Neuron (in vitro differentiated cells): ENCODE data around the gene FAN1.

Experiments
- H2AFZ ChIP-seq: one replicate; pipeline ENCODE4 v1.6.1; 2013; ENCODE audit warnings: low read depth, mild to moderate bottlenecking, inconsistent platforms, low read length, moderate library complexity
- H3K27me3 ChIP-seq: one replicate; pipeline ENCODE4 v1.6.1; 2013; ENCODE audit warnings: low read length; ENCODE audit not compliant: insufficient read depth
- H3K36me3 ChIP-seq: one replicate; pipeline ENCODE4 v1.6.1; 2013; ENCODE audit warnings: low read length; ENCODE audit not compliant: insufficient read depth
- H3K4me1 ChIP-seq: one replicate; pipeline ENCODE4 v1.6.1; 2013; ENCODE audit warnings: low read length; ENCODE audit not compliant: insufficient read depth
- H3K4me3 ChIP-seq: 2 replicates; pipeline ENCODE4 v1.5.1; 2013; ENCODE audit warnings: mild to moderate bottlenecking, low read length, moderate library complexity
- H3K9me3 ChIP-seq: one replicate; pipeline ENCODE4 v1.6.1; 2013; ENCODE audit warnings: low read length

FAN1 gene

DNA sequence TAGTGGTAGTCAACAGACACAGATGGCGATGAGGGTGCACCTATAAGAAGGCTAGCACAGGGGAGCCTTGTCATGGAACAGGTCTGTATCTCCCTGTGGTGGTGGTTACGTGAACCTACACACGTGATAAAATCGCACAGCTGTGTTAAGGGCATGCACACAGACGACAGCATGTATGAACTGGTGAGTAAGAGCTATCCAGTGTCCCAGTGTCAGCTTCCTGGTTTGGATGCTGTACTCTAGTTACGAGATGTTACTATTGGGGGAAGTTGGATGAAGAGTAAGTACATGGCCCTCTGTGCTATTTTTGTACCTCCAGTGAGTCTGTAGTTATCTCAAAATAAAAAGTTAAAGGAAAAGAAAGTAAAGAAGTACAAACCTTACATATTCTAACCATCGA, 49.5 kb downstream of the FAN1 start:
- H3K27me3 ChIP-seq = no peaks in the 10 kb centered on the region

DNA sequence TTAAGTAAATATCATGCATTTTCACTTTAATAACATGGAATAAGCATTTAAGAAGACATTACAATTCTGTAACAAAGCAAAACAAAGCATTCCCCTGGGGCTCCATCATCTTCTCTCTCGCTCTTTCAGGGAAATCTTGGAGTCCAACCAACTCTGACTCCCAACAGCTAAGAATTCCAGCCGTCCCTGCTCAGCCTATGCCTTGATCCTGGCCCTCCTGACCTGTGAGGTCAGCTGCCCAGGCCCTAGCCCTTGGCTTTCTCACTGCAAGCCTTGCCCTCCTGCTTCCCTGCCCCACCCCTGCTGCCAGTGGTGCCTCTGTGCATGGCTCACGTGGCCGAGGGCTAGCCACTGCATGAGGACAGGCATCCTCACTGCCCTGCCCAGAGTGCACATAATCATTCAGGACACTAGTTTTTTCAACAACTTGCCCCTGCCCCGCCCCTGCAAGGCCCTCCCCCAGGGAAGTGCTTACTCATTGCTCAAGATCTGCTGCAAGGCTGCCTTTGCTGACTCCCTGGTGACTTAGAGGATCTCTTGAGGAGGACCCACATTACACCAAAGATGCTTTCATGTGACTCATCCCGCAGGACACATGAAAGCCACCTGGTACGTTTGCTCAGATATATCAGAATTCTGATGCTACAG, 50.1 kb downstream of the FAN1 start:
- Histone ChIP-seq H3K27me3 (no peaks in the 10 kb centered on the region), H3K36me3 (peaks cover 74% of the 10 kb centered on the region), H2AFZ (no peak overlapping the region), H3K9me3 (peaks cover 4% of the 10 kb centered on the region), H3K4me3 (no peak overlapping the region), H3K4me1 (no peaks in the 10 kb centered on the region)

More for the DNA sequence above, 49.5 kb downstream of the FAN1 start:
- Histone ChIP-seq H2AFZ (no peak overlapping the region), H3K36me3 (peaks cover 76% of the 10 kb centered on the region), H3K4me1 (no peaks in the 10 kb centered on the region), H3K9me3 (peaks cover 6% of the 10 kb centered on the region), H3K4me3 (no peak overlapping the region)

DNA sequence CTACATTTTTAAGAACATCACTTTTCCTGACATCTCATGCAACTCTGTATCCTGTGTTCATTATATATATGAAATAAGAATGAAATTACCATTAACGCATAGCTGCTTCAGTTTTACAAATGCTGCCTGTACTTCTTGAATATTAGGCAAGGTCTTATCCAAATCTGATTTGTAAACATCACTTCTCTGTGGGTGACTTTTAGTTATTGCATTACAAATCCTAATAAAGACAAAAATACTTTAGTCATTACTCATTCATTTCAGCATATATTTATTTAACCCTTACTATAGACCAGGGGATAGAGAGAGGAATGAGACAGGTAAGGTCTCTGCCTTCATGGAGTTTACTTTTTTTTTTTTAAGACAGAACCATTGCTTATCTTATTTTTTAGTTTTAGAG, 51.0 kb downstream of the FAN1 start:
- H3K36me3 ChIP-seq = peaks cover 74% of the 10 kb centered on the region
- no peaks in the 10 kb centered on the region for H3K4me1 ChIP-seq
- no peaks in the 10 kb centered on the region for H3K9me3 ChIP-seq
- H3K4me3 ChIP-seq = no peak overlapping the region
- no peak overlapping the region for H2AFZ ChIP-seq
- no peaks in the 10 kb centered on the region for H3K27me3 ChIP-seq

DNA sequence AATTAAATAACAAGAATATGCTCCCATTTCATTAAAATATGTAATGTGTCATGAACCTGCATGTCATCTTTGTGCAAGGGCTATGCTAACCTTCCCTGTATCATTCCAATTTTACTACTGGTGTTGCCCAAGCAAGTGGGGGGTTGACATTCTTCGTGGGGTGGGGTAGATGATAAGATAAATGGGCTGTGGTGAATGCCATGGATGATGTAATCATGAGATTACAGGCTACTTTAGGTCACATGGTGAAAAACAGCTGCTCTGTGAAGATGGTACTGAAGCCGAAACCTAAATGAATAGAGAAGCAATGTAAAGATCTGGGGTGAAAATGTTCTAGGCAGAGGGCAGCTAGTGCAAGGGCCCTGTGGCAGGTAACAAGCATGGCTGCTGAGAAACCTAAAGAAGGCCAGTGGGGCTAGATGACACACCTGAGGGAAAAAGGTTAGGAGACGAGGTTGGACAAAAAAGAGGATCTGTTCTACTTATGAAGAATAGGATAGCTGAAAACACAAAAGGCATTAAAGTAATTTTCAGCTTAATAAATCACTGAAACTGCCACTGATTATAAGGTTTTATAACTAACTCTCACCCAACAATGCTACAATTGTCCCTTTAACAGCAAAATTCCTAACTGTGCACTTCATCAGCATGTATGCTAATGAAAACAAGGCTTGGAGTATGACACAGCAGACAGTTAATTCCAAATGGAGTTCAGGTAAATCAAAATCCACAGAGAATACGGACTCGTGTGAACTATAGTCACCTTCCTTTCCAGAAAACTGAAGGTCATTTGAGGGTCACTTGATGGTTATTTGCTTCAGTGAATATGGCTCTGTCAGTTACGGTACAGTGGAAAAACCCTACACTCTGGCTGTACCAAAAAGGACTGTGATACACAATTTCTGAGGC, 52.8 kb downstream of the FAN1 start:
- Histone ChIP-seq H2AFZ (no peak overlapping the region), H3K27me3 (no peaks in the 10 kb centered on the region), H3K9me3 (no peaks in the 10 kb centered on the region), H3K4me3 (no peak overlapping the region), H3K4me1 (no peaks in the 10 kb centered on the region), H3K36me3 (peaks cover 76% of the 10 kb centered on the region)

DNA sequence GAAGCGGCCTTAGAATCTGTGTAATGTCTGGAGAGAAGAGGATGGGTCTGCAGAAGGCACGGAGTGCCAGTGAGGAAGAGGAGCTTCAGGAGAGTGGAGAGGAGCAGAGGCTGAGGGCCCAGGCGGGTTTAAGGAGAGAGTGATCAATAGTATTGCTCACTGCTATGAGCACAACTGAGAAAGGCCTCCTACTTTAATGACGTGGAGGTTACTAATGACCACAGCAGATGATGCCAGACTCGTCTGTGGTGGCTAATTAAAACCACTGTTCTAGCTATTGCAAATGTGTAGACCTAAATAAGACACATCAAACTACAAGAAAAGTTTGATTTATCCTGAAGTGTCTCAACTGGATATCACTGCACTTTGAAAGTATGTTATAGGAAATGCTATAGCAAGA, 54.5 kb downstream of the FAN1 start:
- Histone ChIP-seq H3K36me3 (peaks cover 62% of the 10 kb centered on the region), H3K4me3 (no peak overlapping the region), H2AFZ (no peak overlapping the region), H3K27me3 (no peaks in the 10 kb centered on the region), H3K9me3 (no peaks in the 10 kb centered on the region), H3K4me1 (no peaks in the 10 kb centered on the region)

DNA sequence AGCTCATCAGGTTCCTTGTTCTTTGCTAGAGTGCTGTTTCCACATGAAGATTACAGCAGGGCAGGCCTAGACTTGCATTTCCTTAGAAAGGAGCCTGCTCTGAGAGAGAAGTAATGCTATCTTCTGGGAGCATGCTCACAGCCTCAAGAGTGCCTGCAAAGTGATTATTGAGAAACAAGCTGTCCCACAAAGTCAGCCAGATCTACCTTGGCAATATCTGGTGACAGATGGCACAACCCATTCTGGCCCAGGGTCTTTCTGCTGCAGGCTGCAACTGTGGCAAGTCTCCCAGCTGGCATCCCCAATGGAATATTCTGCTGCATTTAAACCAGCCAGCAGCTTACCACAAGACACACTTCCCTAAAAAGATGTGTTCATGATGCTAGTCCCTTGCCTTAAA, 58.4 kb downstream of the FAN1 start:
- Histone ChIP-seq H3K4me1 (no peaks in the 10 kb centered on the region), H3K4me3 (no peak overlapping the region), H3K27me3 (no peaks in the 10 kb centered on the region), H3K9me3 (no peaks in the 10 kb centered on the region), H3K36me3 (peaks cover 47% of the 10 kb centered on the region), H2AFZ (no peak overlapping the region)

- no peaks in the 10 kb centered on the region for H3K4me1 ChIP-seq
- no peak overlapping the region for H2AFZ ChIP-seq
- no peaks in the 10 kb centered on the region for H3K9me3 ChIP-seq
- H3K27me3 ChIP-seq = no peaks in the 10 kb centered on the region
- no peak overlapping the region for H3K4me3 ChIP-seq
- H3K36me3 ChIP-seq = peaks cover 45% of the 10 kb centered on the region
These were observed 58.9 kb downstream of the FAN1 start for GRCh38 chr15:30962659-30963058.

DNA sequence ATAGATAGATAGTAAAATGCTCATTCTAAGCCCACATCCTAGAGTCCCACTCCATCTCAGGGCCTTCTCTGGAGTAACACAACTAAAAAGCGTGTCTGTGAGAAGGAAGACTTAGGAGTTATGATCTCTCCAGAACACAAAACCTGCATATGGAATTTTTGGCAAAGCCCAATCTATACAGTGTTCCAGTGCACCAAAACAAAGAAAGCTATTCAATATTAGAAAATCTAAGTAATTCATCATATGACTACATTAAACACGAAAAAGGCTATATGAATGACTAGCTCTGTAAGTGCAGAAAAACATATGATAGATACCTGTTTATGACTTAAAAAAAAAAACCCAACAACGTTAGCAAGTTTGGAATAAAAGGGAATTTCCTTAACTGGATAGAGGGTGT, 60.0 kb downstream of the FAN1 start:
- peaks cover 36% of the 10 kb centered on the region for H3K36me3 ChIP-seq
- no peaks in the 10 kb centered on the region for H3K9me3 ChIP-seq
- H3K27me3 ChIP-seq = no peaks in the 10 kb centered on the region
- H3K4me1 ChIP-seq = no peaks in the 10 kb centered on the region
- no peak overlapping the region for H3K4me3 ChIP-seq
- no peak overlapping the region for H2AFZ ChIP-seq

DNA sequence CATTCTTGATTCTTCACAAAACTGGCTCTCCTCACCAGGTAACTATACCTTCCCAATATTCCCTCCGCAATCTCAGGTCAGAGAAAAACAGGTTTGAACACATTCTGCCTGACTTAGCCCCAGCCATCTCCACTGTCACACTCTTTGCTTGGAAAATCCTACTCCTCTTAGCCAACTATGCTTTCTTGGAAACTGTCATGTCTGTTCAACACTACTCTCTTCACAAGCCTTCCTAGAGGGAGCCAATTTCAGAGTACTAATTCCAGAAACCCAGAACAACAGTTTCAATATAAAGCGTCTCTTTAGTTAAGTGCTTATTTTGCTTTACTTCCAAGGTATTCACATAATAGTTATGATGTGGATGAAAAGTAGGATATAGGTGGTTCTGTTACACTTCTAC, 66.0 kb downstream of the FAN1 start:
- H3K27me3 ChIP-seq = no peaks in the 10 kb centered on the region
- peaks cover 35% of the 10 kb centered on the region for H3K36me3 ChIP-seq
- H2AFZ ChIP-seq = no peak overlapping the region
- H3K9me3 ChIP-seq = no peaks in the 10 kb centered on the region
- no peak overlapping the region for H3K4me3 ChIP-seq
- H3K4me1 ChIP-seq = no peaks in the 10 kb centered on the region

- no peaks in the 10 kb centered on the region for H3K4me1 ChIP-seq
- no peak overlapping the region for H2AFZ ChIP-seq
- H3K27me3 ChIP-seq = no peaks in the 10 kb centered on the region
- H3K9me3 ChIP-seq = no peaks in the 10 kb centered on the region
- no peak overlapping the region for H3K4me3 ChIP-seq
- peaks cover 30% of the 10 kb centered on the region for H3K36me3 ChIP-seq
These were observed 69.7 kb downstream of the FAN1 start for GRCh38 chr15:30973379-30973778.

DNA sequence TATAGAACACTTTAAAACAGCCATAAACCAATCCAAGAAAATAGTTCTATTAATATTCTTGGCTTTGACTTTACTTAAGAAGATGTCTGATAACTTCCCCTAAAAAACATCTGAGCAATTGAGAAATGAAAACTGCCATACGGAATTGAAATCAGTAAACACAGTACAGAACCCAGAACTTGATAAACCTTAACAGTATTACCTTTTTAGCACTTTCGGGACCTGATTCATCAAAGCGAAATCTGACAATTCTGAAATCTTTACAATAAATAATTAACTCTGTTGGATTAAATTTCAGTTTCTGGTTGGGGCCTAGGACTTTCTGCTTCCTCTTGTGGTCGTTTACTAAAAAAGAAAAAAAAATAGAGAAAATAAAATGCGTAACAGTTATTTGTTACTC, 70.4 kb downstream of the FAN1 start:
- H3K27me3 ChIP-seq = no peaks in the 10 kb centered on the region
- H3K4me3 ChIP-seq = no peak overlapping the region
- no peaks in the 10 kb centered on the region for H3K9me3 ChIP-seq
- no peak overlapping the region for H2AFZ ChIP-seq
- peaks cover 30% of the 10 kb centered on the region for H3K36me3 ChIP-seq
- no peaks in the 10 kb centered on the region for H3K4me1 ChIP-seq

- no peaks in the 10 kb centered on the region for H3K27me3 ChIP-seq
- H3K4me3 ChIP-seq = no peak overlapping the region
- H3K9me3 ChIP-seq = no peaks in the 10 kb centered on the region
- H3K36me3 ChIP-seq = peaks cover 18% of the 10 kb centered on the region
- H3K4me1 ChIP-seq = no peaks in the 10 kb centered on the region
- no peak overlapping the region for H2AFZ ChIP-seq
These were observed 74.6 kb downstream of the FAN1 start for GRCh38 chr15:30978328-30978727.

DNA sequence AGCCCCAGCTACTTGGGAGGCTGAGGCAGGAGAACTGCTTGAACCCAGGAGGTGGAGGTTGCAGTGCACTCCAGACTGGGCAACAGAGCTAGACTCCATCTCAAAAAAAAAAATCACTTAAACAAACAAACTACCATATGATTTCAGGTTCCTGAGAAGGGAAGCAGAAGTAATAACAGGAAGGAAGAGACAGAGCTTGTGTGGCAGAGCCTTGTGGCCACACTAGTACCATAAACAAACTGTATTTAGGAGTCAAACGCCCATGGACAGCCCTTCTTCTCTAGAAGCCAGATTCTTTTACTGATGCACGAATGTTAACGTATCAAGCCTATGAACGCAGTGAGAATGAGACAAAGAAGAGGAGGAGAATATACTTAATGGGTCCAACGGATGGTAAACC, 75.7 kb downstream of the FAN1 start:
- H3K27me3 ChIP-seq = no peaks in the 10 kb centered on the region
- H3K36me3 ChIP-seq = peaks cover 7% of the 10 kb centered on the region
- H2AFZ ChIP-seq = no peak overlapping the region
- no peaks in the 10 kb centered on the region for H3K9me3 ChIP-seq
- H3K4me1 ChIP-seq = peaks cover 1% of the 10 kb centered on the region
- no peak overlapping the region for H3K4me3 ChIP-seq
